IMR-90 (cell line): Measurements from ENCODE around the gene SCTR. TPM values are rescaled to one million over a fixed set of nuclear protein-coding genes. Genes with fewer than 3 reads are reported as not detected.

ENCODE experiments used
- ATAC-seq: fragments of 200-7000 bp; cut with Tn5 transposase; 2 replicates; pipeline ENCODE4 v1.9.1; 2020; ENCODE audit warnings: low read depth, mild to moderate bottlenecking, moderate library complexity
- BruUV-seq: library from RNA; stranded (reverse); fragments of 400-500 nt; replicated peaks from 2 replicates; lab custom pipeline; 2021; lab: Mats Ljungman, UMichigan
- CTCF ChIA-PET: fragments of 300-600 bp; formaldehyde crosslinking; extraction: SDS; loops from one replicate; lab custom pipeline; 2021; ENCODE audit warnings: antibody characterized with exemption; lab: Yijun Ruan, JAX
- POLR2A ChIA-PET: fragments of 300-600 bp; sonication (Branson Sonifier 250); formaldehyde crosslinking; loops from one replicate; lab custom pipeline; 2022; ENCODE audit warnings: antibody characterized with exemption; ENCODE audit not compliant: unreplicated experiment; lab: Charles Lee
- DNase-seq: peaks from one replicate; pipeline ENCODE4 v3.0.0; 2013
- H2AFZ ChIP-seq: replicated peaks from 2 replicates; pipeline ENCODE3; 2013; ENCODE audit warnings: low read length, mild to moderate bottlenecking; ENCODE audit not compliant: poor library complexity
- H2AK5ac ChIP-seq: 2 replicates; pipeline ENCODE4 v1.6.1; 2013; ENCODE audit warnings: low read depth, low read length, inconsistent platforms
- H2AK9ac ChIP-seq: replicated peaks from 2 replicates; pipeline ENCODE3; 2013; ENCODE audit warnings: mild to moderate bottlenecking, low read depth, low read length, moderate library complexity; ENCODE audit not compliant: poor library complexity
- H2BK120ac ChIP-seq: 2 replicates; pipeline ENCODE4 v1.6.1; 2013; ENCODE audit warnings: low read depth, low read length, inconsistent platforms
- H2BK15ac ChIP-seq: 3 replicates; pipeline ENCODE4 v1.6.1; 2013; ENCODE audit warnings: low read depth, low read length, inconsistent platforms
- H2BK20ac ChIP-seq: 2 replicates; pipeline ENCODE4 v1.6.1; 2013; ENCODE audit warnings: low read depth, mild to moderate bottlenecking, inconsistent platforms, low read length, moderate library complexity
- H2BK5ac ChIP-seq: 2 replicates; pipeline ENCODE4 v1.6.1; 2013; ENCODE audit warnings: mild to moderate bottlenecking, low read depth, low read length, inconsistent platforms; ENCODE audit not compliant: poor library complexity, severe bottlenecking
- H3K14ac ChIP-seq: replicated peaks from 2 replicates; pipeline ENCODE4 v1.6.1; 2013; ENCODE audit warnings: low read depth, low read length, inconsistent platforms
- H3K18ac ChIP-seq: 2 replicates; pipeline ENCODE4 v1.6.1; 2013; ENCODE audit warnings: low read depth, low read length, control low read depth
- H3K23ac ChIP-seq: 2 replicates; pipeline ENCODE4 v1.6.1; 2013; ENCODE audit warnings: low read depth, low read length, inconsistent platforms
- H3K27ac ChIP-seq: 2 replicates; pipeline ENCODE4 v1.5.1; 2013; ENCODE audit warnings: mild to moderate bottlenecking, control low read depth, low read length; ENCODE audit not compliant: insufficient read depth
- H3K27me3 ChIP-seq: 2 replicates; pipeline ENCODE4 v1.6.1; 2013; ENCODE audit warnings: low read length; ENCODE audit not compliant: control insufficient read depth, insufficient read depth
- H3K36me3 ChIP-seq: 2 replicates; pipeline ENCODE4 v1.6.1; 2013; ENCODE audit warnings: low read length, mixed read lengths; ENCODE audit not compliant: control insufficient read depth, insufficient read depth
- H3K4ac ChIP-seq: 2 replicates; pipeline ENCODE4 v1.6.1; 2013; ENCODE audit warnings: low read depth, low read length, inconsistent platforms
- H3K4me1 ChIP-seq: 2 replicates; pipeline ENCODE4 v1.6.1; 2013; ENCODE audit warnings: low read length, mixed read lengths; ENCODE audit not compliant: control insufficient read depth, insufficient read depth
- H3K4me2 ChIP-seq: 2 replicates; pipeline ENCODE4 v1.6.1; 2013; ENCODE audit warnings: low read depth, mild to moderate bottlenecking, control low read depth, low read length, moderate library complexity
- H3K4me3 ChIP-seq: 2 replicates; pipeline ENCODE4 v1.5.1; 2013; ENCODE audit warnings: low read depth, mild to moderate bottlenecking, control low read depth, low read length, moderate library complexity; ENCODE audit not compliant: insufficient read depth
- H3K56ac ChIP-seq: 2 replicates; pipeline ENCODE4 v1.6.1; 2013; ENCODE audit warnings: low read length, inconsistent platforms; ENCODE audit not compliant: insufficient read depth; ENCODE audit errors: extremely low read depth
- H3K79me1 ChIP-seq, 2 experiments: 2 replicates each; pipeline ENCODE4 v1.6.1; 2013; ENCODE audit warnings: low read length in 2 of 2, inconsistent platforms in 1 of 2, low read depth in 1 of 2
- H3K9ac ChIP-seq: 2 replicates; pipeline ENCODE4 v1.6.1; 2013; ENCODE audit warnings: low read depth, low read length, control low read depth
- H3K9me1 ChIP-seq: 2 replicates; pipeline ENCODE4 v1.6.1; 2013; ENCODE audit warnings: low read length, inconsistent platforms; ENCODE audit not compliant: insufficient read depth
- H3K9me3 ChIP-seq: 2 replicates; pipeline ENCODE4 v1.6.1; 2013; ENCODE audit warnings: low read length; ENCODE audit not compliant: control insufficient read depth, insufficient read depth
- H4K20me1 ChIP-seq: 2 replicates; pipeline ENCODE4 v1.6.1; 2013; ENCODE audit warnings: low read length, inconsistent platforms; ENCODE audit not compliant: insufficient read depth
- H4K5ac ChIP-seq: 2 replicates; pipeline ENCODE4 v1.6.1; 2013; ENCODE audit warnings: mild to moderate bottlenecking, low read depth, low read length, control low read depth
- H4K8ac ChIP-seq, 2 experiments: 2 replicates each; pipeline ENCODE4 v1.6.1; 2013; ENCODE audit warnings: low read depth in 2 of 2, low read length in 2 of 2, control low read depth in 1 of 2, inconsistent platforms in 1 of 2
- H4K91ac ChIP-seq: 2 replicates; pipeline ENCODE4 v1.6.1; 2013; ENCODE audit warnings: low read depth, low read length, inconsistent platforms; ENCODE audit not compliant: insufficient read depth
- CEBPB ChIP-seq: IDR thresholded peaks from 2 replicates; pipeline ENCODE4 v1.6.1; 2012; ENCODE audit warnings: low read depth, low read length, improper control_type of control experiment
- CHD1 ChIP-seq: IDR thresholded peaks from 2 replicates; pipeline ENCODE4 v1.6.1; 2012; ENCODE audit warnings: low read depth, low read length, improper control_type of control experiment
- WGBS, 2 experiments: methylation state at CpG; one replicate each; pipeline versions ENCODE4 v1.1.5 to v1.1.7; 2013; ENCODE audit warnings: missing lambda C conversion rate in 2 of 2; ENCODE audit not compliant: insufficient read length in 1 of 2; ENCODE audit errors: extremely low coverage in 2 of 2; 5-methylcytosine and 5-hydroxymethylcytosine counted together
- dilution Hi-C: fragments of 300-500 bp; cut with HindIII; formaldehyde crosslinking; loops from one replicate; pipeline ENCODE4 v1.14.3; 2018; ENCODE audit warnings: low sequenced_read_pairs; ENCODE audit not compliant: unreplicated experiment
- in situ Hi-C: fragments of 300-500 bp; cut with MboI; formaldehyde crosslinking; loops from 3 replicates; pipeline ENCODE4 v1.14.3; 2019; ENCODE audit warnings: low sequenced_read_pairs, inconsistent platforms, mixed read lengths
- intact Hi-C: fragments of 100-400 bp; cut with micrococcal nuclease; formaldehyde crosslinking; loops from 2 replicates; pipeline ENCODE4 v1.10.0; 2022
- polyA plus RNA-seq, 3 experiments: library from polyadenylated mRNA; depleted of rRNA; stranded (reverse); fragments of >200 nt; gene quantifications; 2 replicates each; pipeline ENCODE4 v1.2.3, GENCODE V29; 2012; ENCODE audit warnings: low replicate concordance in 1 of 3
- total RNA-seq: library from RNA; depleted of rRNA; stranded (reverse); fragments of >200 nt; gene quantifications from 2 replicates; pipeline ENCODE4 v1.2.3, GENCODE V29; 2012

SCTR gene
- total and polyA plus RNA-seq, 2 of the 4 experiments (the other 2 are of a cell fraction) = not detected

- Histone ChIP-seq H3K79me1 (no peaks in the 10 kb centered on the region), H3K9me1 (no peaks in the 10 kb centered on the region), H3K4me3 (no peak overlapping the region), H3K14ac (no peak overlapping the region), H4K5ac (no peak overlapping the region), H4K91ac (no peak overlapping the region), H2BK20ac (no peak overlapping the region), H2AK9ac (no peak overlapping the region), H3K4me1 (no peaks in the 10 kb centered on the region), H4K8ac (no peak overlapping the region), H3K4ac (no peak overlapping the region), H3K27me3 (peaks cover 2% of the 10 kb centered on the region), H4K20me1 (no peaks in the 10 kb centered on the region), H2BK15ac (no peak overlapping the region), H3K4me2 (no peak overlapping the region), H3K9ac (no peak overlapping the region), H2AFZ (no peak overlapping the region), H3K23ac (no peak overlapping the region), H2BK120ac (no peak overlapping the region), H3K27ac (no peak overlapping the region), H3K18ac (no peak overlapping the region), H3K36me3 (no peaks in the 10 kb centered on the region), H2AK5ac (no peak overlapping the region), H2BK5ac (no peak overlapping the region), H3K56ac (no peak overlapping the region), H3K9me3 (no peaks in the 10 kb centered on the region)
- in situ Hi-C loops = loop anchor here (5.0 kb wide), 1 partner anchor 49 kb away; no protein-coding TSS in a partner anchor
- ChIA-PET POLR2A (no interaction called here), CTCF (no interaction called here)
- intact Hi-C loops = no loop called here
- dilution Hi-C loops = no loop called here
- BruUV-seq = no TSS peak
- TF ChIP-seq CEBPB = peak; percentile 51
- TF ChIP-seq CHD1 = no peak
- WGBS, 2 experiments = 24% methylated on average over 3 of the region's 4 CpGs; no CpG with 5 or more reads in 1 of the 2 experiments
- DNase-seq (no peak), ATAC-seq (no peak)
Observed at GRCh38 chr2:119466373-119466772, 57.9 kb downstream of the SCTR start.
